SK-N-SH (cell line): Measurements from ENCODE around the gene ZNF580.

Experiments used
- CHD2 ChIP-seq: fragments of 150-350 bp; IDR thresholded peaks from 2 replicates; pipeline ENCODE4 v1.6.1; 2018; ENCODE audit warnings: low read length; ENCODE audit not compliant: partially characterized antibody
- CTCF ChIP-seq: fragments of 200-600 bp; sonication (generic); IDR thresholded peaks from 2 replicates; pipeline ENCODE4 v1.6.1; 2017; ENCODE audit warnings: antibody characterized with exemption, mild to moderate bottlenecking, moderate library complexity
- FOXJ3 ChIP-seq: sonication (generic); formaldehyde crosslinking; IDR thresholded peaks from 2 replicates; pipeline ENCODE4 v1.5.1; 2020; ENCODE audit warnings: mild to moderate bottlenecking, missing genetic modification reagents
- JUND ChIP-seq: IDR thresholded peaks from 2 replicates; pipeline ENCODE4 v1.4.0; 2012
- NRF1 ChIP-seq: IDR thresholded peaks from 2 replicates; pipeline ENCODE4 v1.6.1; 2012; ENCODE audit warnings: low read depth, mild to moderate bottlenecking, low read length
- RAD21 ChIP-seq: IDR thresholded peaks from 2 replicates; pipeline ENCODE4 v1.6.1; 2012; ENCODE audit warnings: mild to moderate bottlenecking, low read length
- RCOR1 ChIP-seq: fragments of 150-350 bp; IDR thresholded peaks from 2 replicates; pipeline ENCODE4 v1.6.1; 2017; ENCODE audit warnings: antibody characterized with exemption, low read length
- REST ChIP-seq: IDR thresholded peaks from 2 replicates; pipeline ENCODE4 v1.6.1; 2012; ENCODE audit warnings: mild to moderate bottlenecking, low read depth, low read length, moderate library complexity
- SIN3A ChIP-seq: IDR thresholded peaks from 2 replicates; pipeline ENCODE4 v1.6.1; 2012; ENCODE audit warnings: low read depth, mild to moderate bottlenecking, low read length, moderate library complexity, borderline replicate concordance
- TAF1 ChIP-seq: IDR thresholded peaks from 2 replicates; pipeline ENCODE4 v1.6.1; 2012; ENCODE audit warnings: low read depth, mild to moderate bottlenecking, low read length, moderate library complexity, borderline replicate concordance
- TCF12 ChIP-seq: IDR thresholded peaks from 2 replicates; pipeline ENCODE4 v1.4.0; 2012

- TF ChIP-seq CTCF, result no peak
- TF ChIP-seq NRF1, result no peak
- no peak for TF ChIP-seq SIN3A
- TF ChIP-seq CHD2, result no peak
- no peak for TF ChIP-seq TAF1
- no peak for TF ChIP-seq FOXJ3 (CRISPR knock-in tag)
- TF ChIP-seq RAD21, result no peak
- no peak for TF ChIP-seq RCOR1
- no peak for TF ChIP-seq REST
- TF ChIP-seq JUND, result no peak
- no peak for TF ChIP-seq TCF12
Measured at GRCh38 chr19:55600662-55601028, 40.2 kb upstream of the ZNF580 start.
